Non-pigmented ciliary epithelial cell (primary cell): ENCODE data around the gene NKX2-3.

Experiments
- DNase-seq: peaks from one replicate; pipeline ENCODE4 v3.0.0-alpha.2; 2010; ENCODE audit warnings: low read depth

The NKX2-3 gene

GRCh38 chr10:99583687-99584086 lies 50.9 kb downstream of the NKX2-3 start:
- no peak for DNase-seq
